Common myeloid progenitor, CD34-positive (primary cell): ENCODE measurements around the gene H1-8.

ENCODE experiments used
- CTCF ChIA-PET: fragments of 350-600 bp; sonication (Branson Sonifier 250); formaldehyde crosslinking; loops from one replicate; lab custom pipeline; 2021; ENCODE audit warnings: antibody characterized with exemption; lab: Charles Lee
- POLR2A ChIA-PET: fragments of 350-600 bp; sonication (Branson Sonifier 250); formaldehyde crosslinking; loops from one replicate; lab custom pipeline; 2021; ENCODE audit warnings: antibody characterized with exemption; lab: Charles Lee
- DNase-seq, 3 donors: peaks; one replicate each; pipeline versions ENCODE4 v3.0.0 to v3.0.0-alpha.2; 2013
- H3K27ac ChIP-seq, 2 experiments: 1 replicate in 1 of 2; 2 replicates in 1 of 2; pipeline ENCODE4 v1.7.0; 2013; ENCODE audit warnings: inconsistent platforms in 2 of 2, low read length in 2 of 2, mild to moderate bottlenecking in 2 of 2, low read depth in 1 of 2, moderate library complexity in 1 of 2; ENCODE audit not compliant: severe bottlenecking in 2 of 2, insufficient read depth in 1 of 2, poor library complexity in 1 of 2
- H3K27me3 ChIP-seq, 5 experiments: replicated peaks in 2 of 5; 1 replicate in 3 of 5; 2 replicates in 2 of 5; pipeline versions ENCODE4 v1.6.1 to v1.7.0; 2013; ENCODE audit warnings: low read length in 4 of 5, mild to moderate bottlenecking in 2 of 5, moderate library complexity in 2 of 5, inconsistent platforms in 1 of 5; ENCODE audit not compliant: insufficient read depth in 5 of 5, control insufficient read depth in 4 of 5
- H3K36me3 ChIP-seq, 4 experiments: 1 replicate in 2 of 4; 2 replicates in 2 of 4; pipeline versions ENCODE4 v1.6.1 to v1.7.0; 2013; ENCODE audit warnings: low read length in 3 of 4, control low read depth in 1 of 4, mild to moderate bottlenecking in 1 of 4; ENCODE audit not compliant: control insufficient read depth in 4 of 4, insufficient read depth in 4 of 4
- H3K4me1 ChIP-seq, 4 experiments: 1 replicate in 3 of 4; 2 replicates in 1 of 4; pipeline versions ENCODE4 v1.6.1 to v1.7.1; 2013; ENCODE audit warnings: low read length in 3 of 4, mild to moderate bottlenecking in 3 of 4, control low read depth in 1 of 4, inconsistent platforms in 1 of 4, moderate library complexity in 1 of 4; ENCODE audit not compliant: control insufficient read depth in 4 of 4, insufficient read depth in 4 of 4; ENCODE audit errors: control extremely low read depth in 1 of 4
- H3K4me3 ChIP-seq, 7 experiments: 1 replicate in 4 of 7; 2 replicates in 3 of 7; pipeline versions ENCODE4 v1.5.1 to v1.7.0; 2013; ENCODE audit warnings: mild to moderate bottlenecking in 7 of 7, low read length in 6 of 7, moderate library complexity in 6 of 7, inconsistent platforms in 2 of 7, low read depth in 2 of 7, control low read depth in 1 of 7; ENCODE audit not compliant: insufficient read depth in 4 of 7, control insufficient read depth in 1 of 7; ENCODE audit errors: extremely low read depth in 1 of 7
- H3K9me3 ChIP-seq, 5 experiments: 1 replicate in 4 of 5; 2 replicates in 1 of 5; pipeline versions ENCODE4 v1.6.1 to v1.7.1; 2013; ENCODE audit warnings: low read length in 4 of 5, mild to moderate bottlenecking in 2 of 5, inconsistent platforms in 1 of 5, low read depth in 1 of 5, moderate library complexity in 1 of 5; ENCODE audit not compliant: control insufficient read depth in 4 of 5, insufficient read depth in 2 of 5; ENCODE audit errors: control extremely low read depth in 1 of 5
- WGBS: methylation state at CpG from one replicate; pipeline ENCODE4 v1.1.5; 2013; ENCODE audit not compliant: insufficient coverage; 5-methylcytosine and 5-hydroxymethylcytosine counted together

The H1-8 gene

DNA sequence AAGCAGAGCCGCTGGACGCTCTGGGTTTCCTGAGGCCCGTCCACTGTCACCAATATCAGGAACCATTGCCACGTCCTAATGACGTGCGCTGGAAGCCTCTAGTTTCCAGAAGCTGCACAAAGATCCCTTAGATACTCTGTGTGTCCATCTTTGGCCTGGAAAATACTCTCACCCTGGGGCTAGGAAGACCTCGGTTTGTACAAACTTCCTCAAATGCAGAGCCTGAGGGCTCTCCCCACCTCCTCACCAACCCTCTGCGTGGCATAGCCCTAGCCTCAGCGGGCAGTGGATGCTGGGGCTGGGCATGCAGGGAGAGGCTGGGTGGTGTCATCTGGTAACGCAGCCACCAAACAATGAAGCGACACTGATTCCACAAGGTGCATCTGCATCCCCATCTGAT, 11.3 kb upstream of the H1-8 start:
- ChIA-PET POLR2A (no interaction called here), CTCF (interaction anchor here (1.4 kb wide), 1 partner anchor 17 kb away, joined by 4 read pairs; no protein-coding TSS in a partner anchor)
- DNase-seq = no peak
- 93% methylated on average over 11 of the region's 11 CpGs for WGBS
- no peaks in the 10 kb centered on the region for H3K9me3 ChIP-seq
- no peak overlapping the region for H3K4me3 ChIP-seq
- no peaks in the 10 kb centered on the region for H3K27me3 ChIP-seq
- peaks cover 0 to 3% (median 0%) of the 10 kb centered on the region in 4 experiments for H3K4me1 ChIP-seq
- H3K36me3 ChIP-seq = no peaks in the 10 kb centered on the region
- no peak overlapping the region for H3K27ac ChIP-seq

DNA sequence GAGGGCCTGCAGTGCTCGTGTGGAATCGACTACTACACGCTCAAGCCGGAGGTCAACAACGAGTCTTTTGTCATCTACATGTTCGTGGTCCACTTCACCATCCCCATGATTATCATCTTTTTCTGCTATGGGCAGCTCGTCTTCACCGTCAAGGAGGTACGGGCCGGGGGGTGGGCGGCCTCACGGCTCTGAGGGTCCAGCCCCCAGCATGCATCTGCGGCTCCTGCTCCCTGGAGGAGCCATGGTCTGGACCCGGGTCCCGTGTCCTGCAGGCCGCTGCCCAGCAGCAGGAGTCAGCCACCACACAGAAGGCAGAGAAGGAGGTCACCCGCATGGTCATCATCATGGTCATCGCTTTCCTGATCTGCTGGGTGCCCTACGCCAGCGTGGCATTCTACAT, 10.7 kb upstream of the H1-8 start:
- Histone ChIP-seq H3K27me3 (no peaks in the 10 kb centered on the region), H3K4me3 (no peak overlapping the region), H3K9me3 (no peaks in the 10 kb centered on the region), H3K4me1 (no peaks in the 10 kb centered on the region), H3K27ac (no peak overlapping the region), H3K36me3 (no peaks in the 10 kb centered on the region)
- CTCF ChIA-PET = interaction anchor here (0.6 to 1.4 kb wide), 2 partner anchors 8 to 16 kb away, joined by 3 to 4 read pairs; no protein-coding TSS in a partner anchor
- POLR2A ChIA-PET = no interaction called here
- 96% methylated on average over 20 of the region's 20 CpGs for WGBS
- DNase-seq = no peak

DNA sequence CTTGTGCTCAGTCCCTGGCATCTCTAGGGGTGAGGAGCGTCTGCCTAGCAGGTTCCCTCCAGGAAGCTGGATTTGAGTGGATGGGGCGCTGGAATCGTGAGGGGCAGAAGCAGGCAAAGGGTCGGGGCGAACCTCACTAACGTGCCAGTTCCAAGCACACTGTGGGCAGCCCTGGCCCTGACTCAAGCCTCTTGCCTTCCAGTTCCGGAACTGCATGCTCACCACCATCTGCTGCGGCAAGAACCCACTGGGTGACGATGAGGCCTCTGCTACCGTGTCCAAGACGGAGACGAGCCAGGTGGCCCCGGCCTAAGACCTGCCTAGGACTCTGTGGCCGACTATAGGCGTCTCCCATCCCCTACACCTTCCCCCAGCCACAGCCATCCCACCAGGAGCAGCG, 9.6 kb upstream of the H1-8 start:
- no peaks in the 10 kb centered on the region for H3K4me1 ChIP-seq
- H3K4me3 ChIP-seq = no peak overlapping the region
- H3K9me3 ChIP-seq = no peaks in the 10 kb centered on the region
- ChIA-PET CTCF (no interaction called here), POLR2A (no interaction called here)
- H3K36me3 ChIP-seq = no peaks in the 10 kb centered on the region
- 96% methylated on average over 13 of the region's 16 CpGs for WGBS
- DNase-seq = no peak
- H3K27me3 ChIP-seq = no peaks in the 10 kb centered on the region
- no peak overlapping the region for H3K27ac ChIP-seq

DNA sequence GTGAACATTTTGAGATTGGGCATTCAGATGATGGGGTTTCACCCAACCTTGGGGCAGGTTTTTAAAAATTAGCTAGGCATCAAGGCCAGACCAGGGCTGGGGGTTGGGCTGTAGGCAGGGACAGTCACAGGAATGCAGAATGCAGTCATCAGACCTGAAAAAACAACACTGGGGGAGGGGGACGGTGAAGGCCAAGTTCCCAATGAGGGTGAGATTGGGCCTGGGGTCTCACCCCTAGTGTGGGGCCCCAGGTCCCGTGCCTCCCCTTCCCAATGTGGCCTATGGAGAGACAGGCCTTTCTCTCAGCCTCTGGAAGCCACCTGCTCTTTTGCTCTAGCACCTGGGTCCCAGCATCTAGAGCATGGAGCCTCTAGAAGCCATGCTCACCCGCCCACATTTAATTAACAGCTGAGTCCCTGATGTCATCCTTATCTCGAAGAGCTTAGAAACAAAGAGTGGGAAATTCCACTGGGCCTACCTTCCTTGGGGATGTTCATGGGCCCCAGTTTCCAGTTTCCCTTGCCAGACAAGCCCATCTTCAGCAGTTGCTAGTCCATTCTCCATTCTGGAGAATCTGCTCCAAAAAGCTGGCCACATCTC, 8.4 kb upstream of the H1-8 start:
- no peaks in the 10 kb centered on the region for H3K27me3 ChIP-seq
- POLR2A ChIA-PET = interaction anchor here (0.9 kb wide), 1 partner anchor 11 kb away, joined by 3 read pairs; no protein-coding TSS in a partner anchor
- no peak for DNase-seq
- H3K4me1 ChIP-seq = no peaks in the 10 kb centered on the region
- 92% methylated on average over 4 of the region's 4 CpGs for WGBS
- no peaks in the 10 kb centered on the region for H3K36me3 ChIP-seq
- H3K9me3 ChIP-seq = no peaks in the 10 kb centered on the region
- no peak overlapping the region for H3K4me3 ChIP-seq
- no peak overlapping the region for H3K27ac ChIP-seq
- CTCF ChIA-PET = interaction anchor here (0.7 to 1.3 kb wide), 3 partner anchors 27 to 71 kb away, joined by 3 to 4 read pairs (median 3); no protein-coding TSS in a partner anchor

DNA sequence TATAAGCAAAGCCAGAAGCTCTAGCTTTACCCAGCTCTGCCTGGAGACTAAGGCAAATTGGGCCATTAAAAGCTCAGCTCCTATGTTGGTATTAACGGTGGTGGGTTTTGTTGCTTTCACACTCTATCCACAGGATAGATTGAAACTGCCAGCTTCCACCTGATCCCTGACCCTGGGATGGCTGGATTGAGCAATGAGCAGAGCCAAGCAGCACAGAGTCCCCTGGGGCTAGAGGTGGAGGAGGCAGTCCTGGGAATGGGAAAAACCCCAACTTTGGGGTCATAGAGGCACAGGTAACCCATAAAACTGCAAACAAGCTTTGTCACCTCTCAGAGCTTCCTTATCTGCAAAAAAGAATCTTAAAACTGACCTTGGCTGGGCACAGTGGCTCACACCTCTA, 7.9 kb upstream of the H1-8 start:
- DNase-seq = no peak
- CTCF ChIA-PET = interaction anchor here (0.7 to 1.3 kb wide), 3 partner anchors 26 to 70 kb away, joined by 3 to 4 read pairs (median 3); no protein-coding TSS in a partner anchor
- Histone ChIP-seq H3K27ac (no peak overlapping the region), H3K4me3 (no peak overlapping the region), H3K36me3 (no peaks in the 10 kb centered on the region), H3K9me3 (no peaks in the 10 kb centered on the region), H3K4me1 (no peaks in the 10 kb centered on the region), H3K27me3 (no peaks in the 10 kb centered on the region)
- WGBS = no CpG with 5 or more reads among the region's 1 CpG
- POLR2A ChIA-PET = interaction anchor here (0.9 kb wide), 1 partner anchor 12 kb away, joined by 3 read pairs; no protein-coding TSS in a partner anchor

DNA sequence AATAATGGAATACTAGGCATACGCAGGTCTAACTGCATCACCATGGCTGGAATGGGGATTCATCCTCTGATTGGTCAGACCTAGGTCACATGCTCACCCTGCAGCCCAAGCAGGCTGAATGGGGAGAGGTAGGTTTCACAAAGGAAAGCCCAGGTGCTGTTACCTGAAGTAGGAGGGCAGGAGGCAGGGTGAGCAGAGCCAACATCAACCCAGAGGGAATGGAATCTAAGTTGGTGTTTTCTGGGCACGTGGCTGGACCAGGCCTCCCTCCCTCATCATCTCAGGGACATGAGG, 6.7 kb upstream of the H1-8 start:
- POLR2A ChIA-PET = no interaction called here

DNA sequence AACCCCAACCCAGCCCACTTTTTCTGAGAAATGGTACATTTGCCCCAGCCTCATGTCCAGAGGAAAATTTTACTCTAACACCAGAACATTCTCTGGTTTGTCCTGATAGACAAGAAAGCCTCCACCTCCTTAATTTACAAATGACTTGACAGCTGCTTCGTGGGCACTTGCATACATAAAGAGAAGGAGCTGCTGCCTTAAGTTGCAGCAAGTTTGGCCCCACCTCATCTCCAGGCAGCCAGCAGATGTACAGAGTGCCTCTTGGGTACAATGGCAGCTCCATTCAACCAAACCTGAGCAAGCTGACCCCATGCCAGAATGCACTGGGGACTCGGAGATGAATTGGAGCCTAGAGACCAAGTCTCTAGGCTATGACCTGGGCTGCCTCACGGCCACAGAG, 6.2 kb upstream of the H1-8 start:
- no peak overlapping the region for H3K4me3 ChIP-seq
- H3K4me1 ChIP-seq = no peaks in the 10 kb centered on the region
- H3K27me3 ChIP-seq = no peaks in the 10 kb centered on the region
- POLR2A ChIA-PET = interaction anchor here (0.7 kb wide), 1 partner anchor 129 kb away, joined by 4 read pairs; no protein-coding TSS in a partner anchor
- H3K36me3 ChIP-seq = no peaks in the 10 kb centered on the region
- CTCF ChIA-PET = interaction anchor here (1.1 kb wide), 1 partner anchor 19 kb away, joined by 3 read pairs; no protein-coding TSS in a partner anchor
- WGBS = 85% methylated on average over 3 of the region's 3 CpGs
- H3K9me3 ChIP-seq = no peaks in the 10 kb centered on the region
- no peak overlapping the region for H3K27ac ChIP-seq
- no peak for DNase-seq

More for the DNA sequence above, 6.7 kb upstream of the H1-8 start:
- Histone ChIP-seq H3K27me3 (no peaks in the 10 kb centered on the region), H3K27ac (no peak overlapping the region), H3K36me3 (no peaks in the 10 kb centered on the region), H3K4me1 (no peaks in the 10 kb centered on the region), H3K9me3 (no peaks in the 10 kb centered on the region), H3K4me3 (no peak overlapping the region)
- CTCF ChIA-PET = no interaction called here
- 100% methylated on average over 1 of the region's 2 CpGs for WGBS
- DNase-seq = no peak
